IMR-90 (cell line): ENCODE data around the gene CDCP1.

ENCODE experiments used
- BHLHE40 ChIP-seq: fragments of 150-350 bp; IDR thresholded peaks from 2 replicates; pipeline ENCODE4 v1.6.1; 2016; ENCODE audit warnings: mild to moderate bottlenecking, low read depth, low read length
- FOS ChIP-seq: fragments of 150-350 bp; IDR thresholded peaks from 2 replicates; pipeline ENCODE4 v1.6.1; 2016; ENCODE audit warnings: low read depth, low read length
- MAZ ChIP-seq: IDR thresholded peaks from 2 replicates; pipeline ENCODE4 v1.6.1; 2012; ENCODE audit warnings: low read depth, mild to moderate bottlenecking, low read length, improper control_type of control experiment, moderate library complexity, borderline replicate concordance
- POLR2A ChIP-seq: IDR thresholded peaks from 2 replicates; pipeline ENCODE4 v1.6.1; 2012; ENCODE audit warnings: mild to moderate bottlenecking, low read depth, low read length
- RAD21 ChIP-seq: IDR thresholded peaks from 2 replicates; pipeline ENCODE4 v1.6.1; 2012; ENCODE audit warnings: low read length, improper control_type of control experiment
- RFX5 ChIP-seq: IDR thresholded peaks from 2 replicates; pipeline ENCODE4 v1.8.0; 2012; ENCODE audit warnings: low read depth, mild to moderate bottlenecking, low read length, moderate library complexity
- TF ChIP-seq, protein P1 (sequence below): conservative IDR thresholded peaks from 2 replicates; pipeline ENCODE4 v1.5.1; 2012; ENCODE audit warnings: mild to moderate bottlenecking, low read depth, low read length, improper control_type of control experiment
- TF ChIP-seq, protein P2 (sequence below): fragments of 150-350 bp; IDR thresholded peaks from 2 replicates; pipeline ENCODE4 v1.6.1; 2017; ENCODE audit warnings: mild to moderate bottlenecking, antibody characterized with exemption, low read length, low read depth

DNA sequence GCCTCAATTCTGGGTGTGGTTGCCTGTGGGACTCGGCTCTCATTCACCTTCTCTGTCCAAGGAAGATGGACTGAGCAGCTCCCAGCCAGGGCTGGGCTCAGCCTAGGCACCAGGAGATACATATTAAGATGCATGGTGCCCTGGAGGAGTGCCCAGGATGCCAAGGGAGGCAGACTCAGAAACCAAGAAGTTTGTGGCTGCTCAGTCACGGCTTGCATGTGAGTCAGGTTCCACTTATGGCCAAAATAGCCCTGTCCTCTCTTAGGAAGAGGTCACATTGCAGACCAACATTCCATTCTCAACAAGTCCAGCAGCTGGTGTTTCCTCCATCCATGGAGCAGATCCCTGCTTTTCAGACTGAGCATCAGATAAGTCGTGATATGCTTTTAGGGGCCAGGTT lies 21.8 kb downstream of the CDCP1 start:
- TF ChIP-seq POLR2A (no peak), FOS (peak; percentile 21; the same call in 1 of the 2 replicates), MAZ (no peak), BHLHE40 (peak; percentile 63; the same call in 1 of the 2 replicates), RAD21 (no peak), RFX5 (no peak)
- TF ChIP-seq, protein P1, sequence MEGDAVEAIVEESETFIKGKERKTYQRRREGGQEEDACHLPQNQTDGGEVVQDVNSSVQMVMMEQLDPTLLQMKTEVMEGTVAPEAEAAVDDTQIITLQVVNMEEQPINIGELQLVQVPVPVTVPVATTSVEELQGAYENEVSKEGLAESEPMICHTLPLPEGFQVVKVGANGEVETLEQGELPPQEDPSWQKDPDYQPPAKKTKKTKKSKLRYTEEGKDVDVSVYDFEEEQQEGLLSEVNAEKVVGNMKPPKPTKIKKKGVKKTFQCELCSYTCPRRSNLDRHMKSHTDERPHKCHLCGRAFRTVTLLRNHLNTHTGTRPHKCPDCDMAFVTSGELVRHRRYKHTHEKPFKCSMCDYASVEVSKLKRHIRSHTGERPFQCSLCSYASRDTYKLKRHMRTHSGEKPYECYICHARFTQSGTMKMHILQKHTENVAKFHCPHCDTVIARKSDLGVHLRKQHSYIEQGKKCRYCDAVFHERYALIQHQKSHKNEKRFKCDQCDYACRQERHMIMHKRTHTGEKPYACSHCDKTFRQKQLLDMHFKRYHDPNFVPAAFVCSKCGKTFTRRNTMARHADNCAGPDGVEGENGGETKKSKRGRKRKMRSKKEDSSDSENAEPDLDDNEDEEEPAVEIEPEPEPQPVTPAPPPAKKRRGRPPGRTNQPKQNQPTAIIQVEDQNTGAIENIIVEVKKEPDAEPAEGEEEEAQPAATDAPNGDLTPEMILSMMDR, result no peak
- TF ChIP-seq, protein P2, sequence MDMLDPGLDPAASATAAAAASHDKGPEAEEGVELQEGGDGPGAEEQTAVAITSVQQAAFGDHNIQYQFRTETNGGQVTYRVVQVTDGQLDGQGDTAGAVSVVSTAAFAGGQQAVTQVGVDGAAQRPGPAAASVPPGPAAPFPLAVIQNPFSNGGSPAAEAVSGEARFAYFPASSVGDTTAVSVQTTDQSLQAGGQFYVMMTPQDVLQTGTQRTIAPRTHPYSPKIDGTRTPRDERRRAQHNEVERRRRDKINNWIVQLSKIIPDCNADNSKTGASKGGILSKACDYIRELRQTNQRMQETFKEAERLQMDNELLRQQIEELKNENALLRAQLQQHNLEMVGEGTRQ, result no peak
